ENCODE measurements around the gene RAN.
"Not testable (repeated sequence)": the region's sequence is repeated elsewhere in the genome, so short reads cannot be mapped to it uniquely, and the experiment has no call there.

- not testable (repeated sequence) for TF ChIP-seq SIN3A (IDR thresholded peaks at IDR 0.05; ENCODE audit: borderline replicate concordance, insufficient read depth, low read depth, low read length); CTCF (IDR thresholded peaks at IDR 0.05); POLR2AphosphoS5 (IDR thresholded peaks at IDR 0.05; ENCODE audit: low read depth, low read length)
Observed at GRCh38 chr12:130887190-130887589, 15.3 kb downstream of the RAN start.
